Spleen (tissue), 7 donors: ENCODE results near the gene CATSPER3.

ENCODE experiments used
- POLR2A ChIP-seq, 3 donors: fragments of 450-650 bp; IDR thresholded peaks; one replicate each; pipeline ENCODE4 v1.5.1; 2017; ENCODE audit warnings: antibody characterized with exemption in 3 of 3, mild to moderate bottlenecking in 1 of 3
- POLR2AphosphoS5 ChIP-seq, 3 donors: sonication (generic); formaldehyde crosslinking; IDR thresholded peaks; one replicate each; pipeline ENCODE4 v1.5.1; 2017; ENCODE audit warnings: antibody characterized with exemption in 3 of 3
- TF ChIP-seq, protein P1 (sequence below), 11 experiments: fragments of 200-600 bp in 7 of 11; fragments of 450-650 bp in 4 of 11; sonication (generic) in 4 of 11; IDR thresholded peaks in 8 of 11; conservative IDR thresholded peaks in 3 of 11; 1 replicate in 7 of 11; 2 replicates in 4 of 11; pipeline versions ENCODE4 v1.4.0 to v1.8.0; 2016 to 2021; ENCODE audit warnings: antibody characterized with exemption in 11 of 11, inconsistent platforms in 4 of 11, mild to moderate bottlenecking in 1 of 11
- donor health status: DM: no; HTN: no; CAD: no; lungs with moderate emphysema.
- donor health status: DM: no; HTN: no; CAD: no.
- donor health status: DM: no; HTN: no; CAD: no.

DNA sequence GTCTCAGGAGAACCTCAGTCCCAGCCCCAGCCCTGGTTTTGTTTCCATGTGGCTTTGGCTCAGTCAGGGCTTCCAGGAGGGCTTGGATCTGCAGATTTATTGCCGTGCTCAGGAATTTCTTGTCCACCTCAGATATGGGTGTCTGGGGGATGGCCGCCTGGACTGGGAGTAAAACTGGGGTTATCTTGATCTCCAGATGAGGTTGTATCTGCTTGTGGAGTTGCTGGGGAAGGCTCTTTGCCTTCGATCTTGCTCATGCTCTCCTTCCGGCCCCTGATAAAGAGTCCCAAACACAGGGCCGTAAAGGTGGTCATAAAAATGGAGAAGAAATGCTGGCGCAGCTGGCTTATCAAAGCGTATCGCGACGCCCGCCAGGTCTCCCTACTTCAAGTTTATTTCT, 84.2 kb downstream of the CATSPER3 start:
- TF ChIP-seq, protein P1, sequence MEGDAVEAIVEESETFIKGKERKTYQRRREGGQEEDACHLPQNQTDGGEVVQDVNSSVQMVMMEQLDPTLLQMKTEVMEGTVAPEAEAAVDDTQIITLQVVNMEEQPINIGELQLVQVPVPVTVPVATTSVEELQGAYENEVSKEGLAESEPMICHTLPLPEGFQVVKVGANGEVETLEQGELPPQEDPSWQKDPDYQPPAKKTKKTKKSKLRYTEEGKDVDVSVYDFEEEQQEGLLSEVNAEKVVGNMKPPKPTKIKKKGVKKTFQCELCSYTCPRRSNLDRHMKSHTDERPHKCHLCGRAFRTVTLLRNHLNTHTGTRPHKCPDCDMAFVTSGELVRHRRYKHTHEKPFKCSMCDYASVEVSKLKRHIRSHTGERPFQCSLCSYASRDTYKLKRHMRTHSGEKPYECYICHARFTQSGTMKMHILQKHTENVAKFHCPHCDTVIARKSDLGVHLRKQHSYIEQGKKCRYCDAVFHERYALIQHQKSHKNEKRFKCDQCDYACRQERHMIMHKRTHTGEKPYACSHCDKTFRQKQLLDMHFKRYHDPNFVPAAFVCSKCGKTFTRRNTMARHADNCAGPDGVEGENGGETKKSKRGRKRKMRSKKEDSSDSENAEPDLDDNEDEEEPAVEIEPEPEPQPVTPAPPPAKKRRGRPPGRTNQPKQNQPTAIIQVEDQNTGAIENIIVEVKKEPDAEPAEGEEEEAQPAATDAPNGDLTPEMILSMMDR (IDR thresholded peaks at IDR 0.05 in 8 of 11, conservative IDR thresholded peaks at IDR 0.05 in 3 of 11) = no peak
- no peak for TF ChIP-seq POLR2A (IDR thresholded peaks at IDR 0.05)
- TF ChIP-seq POLR2AphosphoS5 (IDR thresholded peaks at IDR 0.05) = no peak
